H1 (cell line): ENCODE results near the gene TNS2. TPM values are rescaled to one million over a fixed set of nuclear protein-coding genes. Genes with fewer than 3 reads are reported as not detected.

Source experiments
- KDM4A ChIP-seq: IDR thresholded peaks from one replicate; pipeline ENCODE4 v1.7.1; 2012; ENCODE audit warnings: low read depth, mild to moderate bottlenecking, moderate library complexity, low read length, inconsistent platforms; ENCODE audit not compliant: severe bottlenecking
- NRF1 ChIP-seq: IDR thresholded peaks from 2 replicates; pipeline ENCODE4 v1.6.1; 2011; ENCODE audit warnings: mild to moderate bottlenecking, low read depth, low read length, improper control_type of control experiment
- polyA plus RNA-seq, 7 experiments: library from polyadenylated mRNA; depleted of rRNA in 3 of 7; stranded (reverse) in 5 of 7; unstranded in 2 of 7; fragments of >200 nt in 5 of 7; fragments of 200-250 nt in 2 of 7; gene quantifications; 1 replicate in 5 of 7; 2 replicates in 1 of 7; 4 replicates in 1 of 7; pipeline versions ENCODE4 v1.2.1 to v1.2.3, GENCODE V29; 2011 to 2013; ENCODE audit warnings: missing spikeins in 2 of 7, mixed read lengths in 2 of 7
- total RNA-seq: library from RNA; stranded (reverse); fragmentation: NEBNext Ultra II Directional; extraction: Animal tissue kit (Norgen Biotek cat#: 25700); gene quantifications from 2 replicates; pipeline ENCODE4 v1.2.1, GENCODE V29; 2021

TNS2 gene
- total and polyA plus RNA-seq, 2 of the 8 experiments (the other 6 are each of a cell fraction or from before 2014, with no cell fraction given) = 2.8 to 4.7 TPM

DNA sequence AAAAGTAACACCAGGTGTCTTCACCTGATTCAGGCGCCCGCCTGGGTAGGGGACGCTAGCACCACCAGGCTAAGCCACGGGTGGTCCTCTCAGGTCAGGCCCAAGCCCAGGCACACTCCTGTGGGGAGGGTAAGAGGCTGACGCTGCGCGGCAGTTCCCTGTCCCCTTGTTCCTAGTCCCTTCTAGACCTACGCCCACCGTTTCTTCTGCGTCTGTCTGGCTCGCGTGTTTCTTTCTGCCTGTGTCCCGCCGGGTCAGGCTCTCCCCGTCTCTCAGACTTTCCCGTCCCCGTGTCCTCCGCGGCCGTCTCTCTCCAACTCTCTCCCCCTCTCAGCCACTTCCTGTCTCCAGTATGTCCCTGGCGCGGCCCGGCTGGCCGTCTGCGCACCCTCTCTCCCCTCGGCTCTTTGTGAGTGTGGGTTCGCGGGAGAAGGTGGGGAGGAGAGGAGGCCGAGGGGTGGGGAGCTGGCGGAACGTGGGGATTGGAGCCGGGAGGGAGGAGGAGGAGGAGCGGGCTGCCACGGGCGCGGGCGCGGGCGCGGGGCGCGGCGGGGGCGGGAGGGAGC lies 3.1 kb upstream of the TNS2 start (continued):
- TF ChIP-seq NRF1 (0 out of 2 replicates have a peak, but pooled peaks have one; percentile 9), KDM4A (peak; percentile 21)
